Measurements from ENCODE around the gene TNFAIP1.

Gene TNFAIP1

GRCh38 chr17:28346199-28346580 is 10.6 kb downstream of the TNFAIP1 start:
- DNase-seq (ENCODE audit: low read depth) = no peak

DNA sequence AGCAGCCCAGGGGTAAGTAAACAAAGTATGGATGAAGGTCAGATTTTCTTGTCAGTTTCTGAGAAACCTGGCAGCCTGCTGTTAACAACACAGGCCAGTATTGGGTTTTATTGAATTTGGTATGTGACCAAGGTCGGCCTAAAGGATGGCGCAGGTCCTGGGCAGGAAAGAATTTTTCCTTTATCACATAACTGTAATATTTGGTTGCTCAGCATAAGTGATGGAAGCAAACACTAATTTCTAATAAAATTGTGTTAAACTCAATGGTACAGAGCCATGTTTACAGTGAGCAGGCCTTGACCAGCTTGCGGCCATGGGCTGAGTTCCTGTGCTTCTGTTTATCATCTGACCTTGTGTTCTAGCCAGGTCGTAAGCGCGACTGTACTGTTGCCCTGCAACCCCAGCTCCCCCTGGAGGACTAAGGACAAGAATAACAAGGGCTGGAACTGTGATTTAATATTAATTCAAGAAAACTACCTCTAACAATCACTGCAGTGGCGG is 11.2 kb downstream of the TNFAIP1 start:
- DNase-seq (ENCODE audit: low read depth) = no peak

DNA sequence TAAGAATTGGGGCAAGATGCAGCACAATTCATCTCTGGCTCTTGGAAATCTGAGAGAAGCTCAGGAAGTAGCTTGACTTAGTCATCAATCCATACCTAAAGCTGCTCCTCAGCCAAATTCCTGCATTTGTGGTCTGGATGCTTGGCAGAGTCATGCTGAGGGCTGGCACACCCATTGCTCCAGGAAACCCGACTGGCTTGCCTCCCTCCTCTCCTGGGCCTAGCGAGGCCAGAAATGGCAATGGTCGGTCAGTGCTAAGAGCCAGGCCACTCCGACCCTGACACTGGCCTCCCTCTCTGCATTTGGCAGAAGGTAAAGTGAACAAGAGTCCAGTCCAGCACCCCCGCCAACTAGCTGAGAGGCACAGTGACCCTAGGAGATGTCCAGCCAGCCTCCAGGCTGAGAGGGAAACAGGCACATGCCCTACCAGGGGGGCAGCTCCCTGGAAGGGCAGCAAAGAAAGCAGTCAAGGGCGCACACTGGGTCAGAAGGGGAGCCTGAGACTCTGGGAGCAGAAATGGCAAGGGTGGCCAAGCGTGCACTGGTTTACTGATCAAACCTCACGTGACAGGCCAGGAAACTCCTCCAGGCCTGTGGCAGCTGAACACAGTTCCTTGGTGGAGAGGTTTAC is 11.8 kb downstream of the TNFAIP1 start:
- peak; percentile 94 for DNase-seq (ENCODE audit: low read depth)

DNA sequence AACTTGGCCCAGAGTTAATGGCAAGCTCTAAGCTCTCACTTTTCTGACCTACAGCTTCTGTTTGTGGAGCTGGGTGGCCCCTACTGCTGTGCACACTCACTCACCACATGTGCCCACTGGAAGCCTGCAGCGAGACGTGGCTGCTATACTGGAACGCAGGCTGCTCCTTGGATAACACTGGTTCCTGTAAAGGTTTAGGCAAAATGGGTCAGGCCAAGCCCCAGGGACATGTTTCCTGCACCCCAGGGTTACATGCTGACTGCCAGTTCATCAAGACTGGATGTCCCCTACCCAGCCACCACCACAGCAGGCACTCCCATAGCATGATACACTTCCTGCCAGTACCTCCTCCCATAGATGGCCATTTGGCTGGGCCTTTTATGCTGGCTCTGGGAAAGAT is 13.4 kb downstream of the TNFAIP1 start:
- DNase-seq (ENCODE audit: low read depth) = no peak

DNA sequence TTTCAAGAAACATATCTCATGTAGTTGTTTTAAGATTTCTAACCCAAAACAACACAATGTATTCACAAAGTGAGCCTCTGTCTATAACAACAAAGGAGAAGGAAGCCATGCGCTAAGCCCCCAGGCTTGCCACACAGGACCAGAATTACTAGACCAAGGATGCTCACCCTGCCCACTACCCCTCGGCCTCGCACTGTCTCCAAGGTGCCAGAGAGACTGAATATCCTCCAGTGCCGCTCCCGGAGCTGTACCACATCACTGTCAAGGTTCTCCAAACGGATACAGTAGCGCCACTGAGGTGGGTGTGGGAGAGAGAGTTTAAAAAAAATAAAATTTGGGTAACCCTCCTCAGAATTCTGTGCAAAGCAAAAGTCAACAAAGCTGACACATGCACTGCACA is 14.7 kb downstream of the TNFAIP1 start:
- no peak for DNase-seq (ENCODE audit: low read depth)

GRCh38 chr17:28357061-28357900 is 21.7 kb downstream of the TNFAIP1 start, which contains the start of gene POLDIP2:
Gene POLDIP2 (minus strand): TSS chr17:28357527. CDS start chr17:28357448, 79 bp downstream.
- DNase-seq (ENCODE audit: low read depth) = peak; percentile 89

DNA sequence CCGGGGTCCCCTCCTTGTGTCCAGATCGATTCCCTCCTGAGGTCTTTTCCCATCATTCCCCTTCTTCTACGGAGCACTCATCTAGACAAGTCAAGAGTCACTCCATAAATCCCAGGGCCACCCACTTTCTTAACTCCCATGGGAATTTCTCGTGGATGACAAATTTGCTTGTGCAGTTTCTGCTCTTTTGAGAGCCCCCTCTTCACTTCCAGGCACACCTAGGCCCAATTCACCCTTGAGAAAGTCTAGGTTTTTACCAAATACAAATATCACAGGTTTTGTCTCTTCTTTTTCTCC is 22.3 kb downstream of the TNFAIP1 start:
- DNase-seq (ENCODE audit: low read depth) = no peak

- no peak for DNase-seq (ENCODE audit: low read depth)
Observed at GRCh38 chr17:28363186-28363585, 27.6 kb downstream of the TNFAIP1 start.

- DNase-seq (ENCODE audit: low read depth) = no peak
Observed at GRCh38 chr17:28363776-28364650, 28.5 kb downstream of the TNFAIP1 start.

DNA sequence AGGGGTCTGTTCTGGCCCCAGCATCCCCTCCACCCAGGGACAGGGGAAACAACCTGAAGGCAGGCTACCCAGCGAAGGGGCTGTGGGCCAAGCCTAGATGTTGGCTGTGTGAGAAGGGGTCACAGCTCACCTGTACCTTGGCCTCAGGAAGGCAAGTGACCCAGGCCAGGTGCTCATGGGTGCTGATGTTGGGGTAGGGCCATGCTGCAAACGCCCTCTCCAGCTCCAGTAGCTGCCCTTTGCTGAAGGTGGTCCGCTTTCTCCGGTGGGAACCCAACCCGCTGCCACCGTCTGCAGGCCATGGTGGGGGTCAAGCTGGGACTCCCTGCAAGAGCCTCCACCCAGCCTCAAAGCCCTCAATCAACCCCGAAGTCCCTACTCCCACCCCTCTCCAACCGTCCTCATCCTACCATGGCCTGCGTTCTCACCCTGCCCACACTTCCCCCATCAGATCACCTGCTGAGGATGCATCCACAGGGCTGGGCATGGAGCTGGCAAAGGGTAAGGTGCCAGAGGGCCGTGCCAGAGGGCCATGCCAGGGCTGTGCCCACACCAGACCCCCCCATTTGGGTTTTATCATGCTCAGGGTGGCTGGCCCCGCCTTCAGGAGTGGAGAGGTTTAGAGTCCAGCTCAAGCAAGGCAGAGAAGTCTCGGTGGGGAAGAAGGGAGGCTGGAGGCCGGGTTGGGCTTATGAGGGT is 29.3 kb downstream of the TNFAIP1 start, which contains the start of gene SEBOX:
TSS of gene SEBOX (minus strand) at position 535 of the 699 bp plus-strand sequence. CDS start at position 487, 48 bp downstream.
- no peak for DNase-seq (ENCODE audit: low read depth)

DNA sequence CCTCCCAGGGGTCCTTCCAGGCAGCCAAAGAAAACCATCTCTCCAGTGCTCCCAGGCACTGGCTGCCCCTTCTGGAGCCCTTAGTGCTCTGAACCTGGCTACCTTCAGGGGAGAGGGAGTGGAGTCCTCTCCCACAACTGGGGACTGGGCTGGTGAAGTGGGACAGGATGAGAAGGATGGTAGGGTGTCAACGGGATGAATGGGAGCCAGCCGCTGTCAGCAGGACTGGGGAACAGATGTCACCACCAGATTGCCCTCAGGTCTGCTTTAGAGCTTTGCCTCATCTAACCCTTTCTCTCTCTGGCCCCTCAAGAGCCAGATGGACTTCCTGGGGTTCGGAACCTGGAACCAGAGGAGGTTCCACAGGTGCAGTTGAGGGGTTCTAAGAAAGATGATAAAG is 29.9 kb downstream of the TNFAIP1 start:
- no peak for DNase-seq (ENCODE audit: low read depth)

DNA sequence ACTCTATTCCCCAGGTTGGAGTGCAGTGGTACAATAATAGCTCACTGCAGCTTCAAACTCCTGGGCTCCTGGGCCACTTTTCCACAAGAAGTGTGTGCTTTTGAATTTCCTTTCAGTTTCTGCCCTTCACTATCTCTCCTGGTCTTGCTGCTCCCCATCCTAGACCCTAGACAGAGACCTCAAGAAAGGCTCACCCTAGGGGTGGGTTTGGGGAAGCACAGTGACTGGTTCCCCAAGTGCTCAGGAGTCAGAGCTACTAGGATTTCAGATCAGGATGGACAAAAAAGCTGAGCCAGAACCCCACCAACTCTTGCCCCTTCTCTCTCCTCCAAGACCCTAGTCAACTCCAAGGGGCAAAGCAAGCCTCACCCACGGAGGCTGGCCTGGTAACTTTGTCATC is 31.0 kb downstream of the TNFAIP1 start:
- no peak for DNase-seq (ENCODE audit: low read depth)

DNA sequence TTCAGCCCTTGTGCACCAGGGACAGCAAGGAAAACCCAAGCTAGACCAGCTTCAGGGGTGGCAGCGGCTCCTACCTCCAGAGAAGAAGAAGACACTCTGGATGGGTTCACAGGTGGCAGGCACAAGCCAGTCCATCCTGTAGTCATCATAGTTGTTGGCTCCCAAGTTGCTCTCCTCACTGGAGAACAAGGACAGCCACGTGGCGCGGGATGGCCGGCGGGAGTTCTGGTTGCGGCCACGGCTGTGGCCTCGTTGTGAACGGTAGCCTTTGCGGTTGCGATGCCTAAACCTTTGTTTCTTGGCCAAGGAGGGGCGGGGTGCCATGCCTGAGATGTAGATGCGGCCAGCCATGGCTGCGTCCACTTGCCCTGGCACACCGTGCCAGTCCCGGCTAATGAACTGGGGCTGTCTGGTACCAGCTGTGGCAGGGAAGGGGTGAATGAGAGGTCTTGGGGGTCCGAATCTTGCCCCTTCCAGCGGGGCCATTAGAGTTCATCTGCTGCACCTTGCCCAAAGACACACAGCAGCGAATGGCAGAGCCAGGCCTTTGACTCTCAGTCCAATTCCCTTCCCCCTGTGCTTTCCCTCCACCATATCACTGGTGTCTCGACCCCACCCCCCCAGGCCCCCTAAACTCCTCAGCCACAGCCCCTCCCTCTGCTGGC is 32.2 kb downstream of the TNFAIP1 start:
- DNase-seq (ENCODE audit: low read depth) = no peak

- DNase-seq (ENCODE audit: low read depth) = no peak
Observed at GRCh38 chr17:28368306-28368831, 32.8 kb downstream of the TNFAIP1 start.

- DNase-seq (ENCODE audit: low read depth) = no peak
Observed at GRCh38 chr17:28368915-28369683, 33.5 kb downstream of the TNFAIP1 start.

GRCh38 chr17:28369684-28370034 is 34.1 kb downstream of the TNFAIP1 start:
- DNase-seq (ENCODE audit: low read depth) = peak; percentile 32

GRCh38 chr17:28370035-28370743 is 34.6 kb downstream of the TNFAIP1 start, which contains the start of gene VTN:
Gene VTN (minus strand): TSS chr17:28370307. CDS start chr17:28370203, 104 bp downstream.
- DNase-seq (ENCODE audit: low read depth) = peak; percentile 100

DNA sequence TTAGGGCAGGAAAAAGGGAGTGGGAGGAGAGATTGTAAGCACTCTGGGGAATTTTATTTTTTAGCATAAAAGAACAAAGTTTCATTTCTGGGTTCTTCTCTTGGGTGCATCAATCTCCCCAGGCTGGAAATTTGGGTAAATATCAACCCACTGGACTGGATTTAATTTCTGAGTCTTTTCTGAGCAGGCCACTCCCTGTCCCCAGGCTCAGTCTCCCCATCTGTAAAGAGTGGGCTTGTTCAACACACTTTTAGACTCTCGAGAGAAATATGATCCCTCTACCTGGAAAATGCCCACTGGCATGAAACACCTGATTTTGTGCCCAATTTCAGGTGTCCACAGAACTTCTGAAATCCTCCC is 35.2 kb downstream of the TNFAIP1 start:
- DNase-seq (ENCODE audit: low read depth) = no peak

Data from amniotic epithelial cell (primary cell).